Esophagus (tissue), 2 donors: ENCODE results near the gene ANKRD16. TPM values are rescaled to one million over a fixed set of nuclear protein-coding genes. Genes with fewer than 3 reads are reported as not detected.
A peak's percentile ranks its signal among the peaks of the same experiment; 100 is the strongest.

Experiments
- H3K27ac ChIP-seq, 2 donors: one replicate each; pipeline ENCODE4 v1.5.1; 2013; ENCODE audit warnings: low read depth in 2 of 2, mild to moderate bottlenecking in 2 of 2, inconsistent platforms in 1 of 2, low read length in 1 of 2, moderate library complexity in 1 of 2
- H3K27me3 ChIP-seq, 2 donors: one replicate each; pipeline ENCODE4 v1.6.1; 2013; ENCODE audit warnings: low read length in 2 of 2, control low read depth in 1 of 2, mild to moderate bottlenecking in 1 of 2; ENCODE audit not compliant: insufficient read depth in 2 of 2, control insufficient read depth in 1 of 2
- H3K36me3 ChIP-seq, 2 donors: one replicate each; pipeline ENCODE4 v1.6.1; 2013; ENCODE audit warnings: low read length in 1 of 2; ENCODE audit not compliant: control insufficient read depth in 2 of 2, insufficient read depth in 2 of 2
- H3K4me1 ChIP-seq, 2 donors: one replicate each; pipeline ENCODE4 v1.6.1; 2013; ENCODE audit warnings: low read length in 1 of 2; ENCODE audit not compliant: control insufficient read depth in 2 of 2, insufficient read depth in 2 of 2
- H3K4me3 ChIP-seq, 2 donors: one replicate each; pipeline ENCODE4 v1.5.1; 2013; ENCODE audit warnings: low read length in 2 of 2, mild to moderate bottlenecking in 2 of 2, low read depth in 1 of 2, moderate library complexity in 1 of 2
- H3K9me3 ChIP-seq, 2 donors: one replicate each; pipeline ENCODE4 v1.6.1; 2013; ENCODE audit warnings: mild to moderate bottlenecking in 2 of 2, low read depth in 1 of 2, low read length in 1 of 2, moderate library complexity in 1 of 2; ENCODE audit not compliant: control insufficient read depth in 2 of 2, insufficient read depth in 1 of 2
- WGBS, 2 donors: extraction: QIAGEN DNeasy Blood & Tissue Kit; methylation state at CpG; one replicate each; pipeline ENCODE4 v1.1.7; 2013; 5-methylcytosine and 5-hydroxymethylcytosine counted together
- polyA plus RNA-seq, 2 donors: library from polyadenylated mRNA; stranded (reverse); fragments of 200-250 nt; gene quantifications; one replicate each; pipeline ENCODE4 v1.2.3, GENCODE V29; 2013
- donor health status: healthy with polysubstance abuse.
- donor health status: Bipolar disorder and iron deficiency.

ANKRD16 gene
- polyA plus RNA-seq = 1 to 10 TPM; 4.3 to 4.7 TPM

DNA sequence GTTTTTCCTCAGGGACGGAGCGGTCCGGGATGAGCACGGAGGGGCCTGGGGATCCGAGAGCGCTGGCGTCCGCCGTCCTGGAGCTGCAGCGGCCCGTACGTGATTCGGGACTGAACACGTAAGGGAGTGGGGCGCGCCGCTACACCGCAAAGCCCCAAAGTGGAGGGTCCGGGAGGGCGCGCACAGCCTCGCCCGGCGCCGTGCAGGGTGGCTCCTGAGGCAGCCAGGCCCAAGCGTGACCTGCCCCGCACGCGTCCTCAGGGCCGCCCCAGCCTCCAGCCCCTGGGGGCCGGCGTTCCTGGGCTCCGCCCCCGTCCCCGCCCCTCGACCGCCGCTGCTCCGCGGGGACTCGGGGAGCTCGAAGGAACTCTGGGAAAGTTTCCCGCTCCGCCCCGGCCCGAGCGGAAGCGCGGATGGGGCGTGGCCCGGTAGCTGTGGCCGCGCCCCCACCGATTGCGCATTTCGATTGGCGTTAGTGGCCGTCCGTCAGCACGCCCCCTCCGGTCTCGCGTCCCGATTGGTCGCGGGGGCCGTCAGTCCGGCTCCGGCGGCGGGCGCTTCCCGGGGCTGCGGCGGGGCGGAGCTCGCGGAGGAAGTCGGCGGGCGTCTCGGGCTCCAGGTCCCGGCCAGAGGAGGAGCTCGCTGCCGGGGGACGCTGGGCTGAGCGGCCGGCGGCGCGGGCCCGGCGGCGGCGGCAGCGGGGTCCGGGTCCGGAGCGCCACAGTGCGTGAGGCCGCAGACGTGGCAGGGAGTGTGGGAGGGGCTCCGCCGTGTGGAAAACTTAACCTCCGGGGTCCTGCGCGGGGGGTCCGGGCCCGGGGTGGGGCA, at the start of gene ANKRD16, which contains the start of gene FBH1:
TSS of gene ANKRD16 (minus strand) at position 270 of the 828 bp plus-strand sequence. CDS start 539 bp downstream, outside the sequence.
TSS of gene FBH1 (plus strand) at position 620 of the 828 bp plus-strand sequence. CDS start at position 723, 103 bp downstream.
- H3K4me3 ChIP-seq = peak within 1 kb of the TSS; percentile 90 to 100
- peaks cover 6 to 16% of the 10 kb centered on the region in 2 donors for H3K4me1 ChIP-seq
- no peaks in the 10 kb centered on the region for H3K9me3 ChIP-seq
- no peaks in the 10 kb centered on the region for H3K27me3 ChIP-seq
- peak within 1 kb of the TSS; percentile 87 to 92 for H3K27ac ChIP-seq
- WGBS, 2 donors = 0% methylated on average over 75 to 109 of the region's 109 CpGs
- H3K36me3 ChIP-seq = peaks cover 0 to 5% of the 10 kb centered on the region in 2 donors

GRCh38 chr10:5938291-5938690, 48.6 kb upstream of the ANKRD16 start:
- WGBS, 2 donors = 90 to 93% methylated on average over 12 of the region's 12 CpGs
- Histone ChIP-seq H3K27ac (no peak overlapping the region), H3K4me1 (peaks cover 0 to 5% of the 10 kb centered on the region in 2 donors), H3K27me3 (no peaks in the 10 kb centered on the region), H3K4me3 (no peak overlapping the region), H3K36me3 (peaks cover 14 to 34% of the 10 kb centered on the region in 2 donors), H3K9me3 (no peaks in the 10 kb centered on the region)

- 95 to 96% methylated on average over 18 of the region's 18 CpGs for WGBS, 2 donors
- Histone ChIP-seq H3K4me1 (peaks cover 0 to 4% of the 10 kb centered on the region in 2 donors), H3K27ac (no peak overlapping the region), H3K36me3 (peaks cover 18 to 34% of the 10 kb centered on the region in 2 donors), H3K9me3 (no peaks in the 10 kb centered on the region), H3K27me3 (no peaks in the 10 kb centered on the region), H3K4me3 (no peak overlapping the region)
These were observed 47.3 kb upstream of the ANKRD16 start for GRCh38 chr10:5937016-5937415.

DNA sequence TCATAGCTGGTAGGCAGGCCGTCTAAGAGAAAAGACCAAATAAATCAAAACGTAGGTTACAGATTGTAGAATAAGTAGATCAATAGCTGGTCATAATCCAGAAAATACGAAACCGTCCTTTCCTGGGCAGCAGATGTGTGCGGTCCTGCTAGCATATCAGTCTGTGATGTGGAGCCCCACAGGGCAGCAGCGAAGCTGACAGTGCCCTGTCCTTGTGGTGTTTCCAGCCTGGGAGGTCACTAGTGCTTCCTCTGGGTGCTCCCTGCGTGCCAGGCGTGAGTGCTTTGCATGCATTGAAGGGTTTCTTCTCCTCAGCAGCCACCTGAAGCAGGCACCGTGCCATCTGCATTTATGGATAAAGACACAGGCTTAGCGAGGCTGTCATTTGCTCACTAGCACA, 45.9 kb upstream of the ANKRD16 start:
- no peaks in the 10 kb centered on the region for H3K27me3 ChIP-seq
- no peaks in the 10 kb centered on the region for H3K9me3 ChIP-seq
- 91 to 93% methylated on average over 10 of the region's 10 CpGs for WGBS, 2 donors
- H3K36me3 ChIP-seq = peaks cover 20 to 36% of the 10 kb centered on the region in 2 donors
- no peaks in the 10 kb centered on the region for H3K4me1 ChIP-seq
- H3K27ac ChIP-seq = no peak overlapping the region
- no peak overlapping the region for H3K4me3 ChIP-seq

GRCh38 chr10:5933909-5934546, 44.3 kb upstream of the ANKRD16 start:
- Histone ChIP-seq H3K36me3 (peaks cover 20 to 39% of the 10 kb centered on the region in 2 donors), H3K27ac (no peak overlapping the region)
- 94 to 95% methylated on average over 14 of the region's 14 CpGs for WGBS, 2 donors

DNA sequence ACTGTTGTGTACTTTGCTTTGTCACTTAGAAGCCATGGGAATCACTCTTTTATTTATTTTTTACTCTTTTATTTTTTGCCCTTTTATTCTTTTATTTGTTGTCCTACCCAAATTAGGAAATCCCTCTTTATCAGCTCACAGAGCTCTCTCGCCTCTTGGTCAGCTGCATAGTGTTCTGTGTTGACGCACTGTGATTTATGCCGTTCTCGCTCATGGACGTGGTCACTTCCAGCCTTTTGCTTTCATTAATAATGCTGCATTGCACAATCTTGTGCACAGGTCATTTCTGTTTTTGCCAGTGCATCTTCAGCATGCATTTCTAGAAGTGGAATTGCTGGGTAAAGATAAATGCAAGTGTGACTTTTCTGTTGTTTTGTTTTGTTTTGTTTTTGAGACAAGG, 42.7 kb upstream of the ANKRD16 start:
- WGBS, 2 donors = 88% methylated on average over 5 of the region's 5 CpGs
- no peaks in the 10 kb centered on the region for H3K27me3 ChIP-seq
- no peaks in the 10 kb centered on the region for H3K9me3 ChIP-seq
- H3K4me3 ChIP-seq = no peak overlapping the region
- H3K36me3 ChIP-seq = peaks cover 19 to 30% of the 10 kb centered on the region in 2 donors
- no peak overlapping the region for H3K27ac ChIP-seq
- H3K4me1 ChIP-seq = no peaks in the 10 kb centered on the region

More at GRCh38 chr10:5933909-5934546, 44.3 kb upstream of the ANKRD16 start:
- no peaks in the 10 kb centered on the region for H3K27me3 ChIP-seq
- no peaks in the 10 kb centered on the region for H3K4me1 ChIP-seq
- no peak overlapping the region for H3K4me3 ChIP-seq
- no peaks in the 10 kb centered on the region for H3K9me3 ChIP-seq

GRCh38 chr10:5930272-5930671, 40.6 kb upstream of the ANKRD16 start:
- WGBS, 2 donors = 86 to 92% methylated on average over 11 of the region's 11 CpGs
- Histone ChIP-seq H3K9me3 (peaks cover 0 to 2% of the 10 kb centered on the region in 2 donors), H3K4me1 (no peaks in the 10 kb centered on the region), H3K36me3 (peaks cover 10 to 22% of the 10 kb centered on the region in 2 donors), H3K4me3 (no peak overlapping the region), H3K27ac (no peak overlapping the region), H3K27me3 (no peaks in the 10 kb centered on the region)

GRCh38 chr10:5929442-5929841, 39.7 kb upstream of the ANKRD16 start:
- H3K27me3 ChIP-seq = no peaks in the 10 kb centered on the region
- peaks cover 0 to 2% of the 10 kb centered on the region in 2 donors for H3K9me3 ChIP-seq
- H3K4me1 ChIP-seq = no peaks in the 10 kb centered on the region
- H3K4me3 ChIP-seq = no peak overlapping the region
- WGBS, 2 donors = 77 to 82% methylated on average over 8 of the region's 8 CpGs
- H3K36me3 ChIP-seq = peaks cover 10 to 25% of the 10 kb centered on the region in 2 donors
- no peak overlapping the region for H3K27ac ChIP-seq

- Histone ChIP-seq H3K4me3 (no peak overlapping the region), H3K4me1 (no peaks in the 10 kb centered on the region), H3K36me3 (peaks cover 15 to 31% of the 10 kb centered on the region in 2 donors), H3K27me3 (no peaks in the 10 kb centered on the region), H3K9me3 (peaks cover 0 to 2% of the 10 kb centered on the region in 2 donors), H3K27ac (no peak overlapping the region)
- WGBS, 2 donors = 75 to 86% methylated on average over 8 of the region's 8 CpGs
These were observed 37.6 kb upstream of the ANKRD16 start for GRCh38 chr10:5927306-5927705.
